Spleen (tissue), 7 donors: ENCODE measurements around the gene ZNF503.
A peak's percentile ranks its signal among the peaks of the same experiment; 100 is the strongest.

ENCODE experiments used
- CTCF ChIP-seq, 11 experiments: fragments of 200-600 bp in 7 of 11; fragments of 450-650 bp in 4 of 11; sonication (generic) in 4 of 11; IDR thresholded peaks in 8 of 11; conservative IDR thresholded peaks in 3 of 11; 1 replicate in 7 of 11; 2 replicates in 4 of 11; pipeline versions ENCODE4 v1.4.0 to v1.8.0; 2016 to 2021; ENCODE audit warnings: antibody characterized with exemption in 11 of 11, inconsistent platforms in 4 of 11, mild to moderate bottlenecking in 1 of 11
- POLR2A ChIP-seq, 3 donors: fragments of 450-650 bp; IDR thresholded peaks; one replicate each; pipeline ENCODE4 v1.5.1; 2017; ENCODE audit warnings: antibody characterized with exemption in 3 of 3, mild to moderate bottlenecking in 1 of 3
- POLR2AphosphoS5 ChIP-seq, 3 donors: sonication (generic); formaldehyde crosslinking; IDR thresholded peaks; one replicate each; pipeline ENCODE4 v1.5.1; 2017; ENCODE audit warnings: antibody characterized with exemption in 3 of 3
- donor health status: DM: no; HTN: no; CAD: no; lungs with moderate emphysema.
- donor health status: DM: no; HTN: no; CAD: no.
- donor health status: DM: no; HTN: no; CAD: no.

- TF ChIP-seq CTCF (IDR thresholded peaks at IDR 0.05 in 8 of 11, conservative IDR thresholded peaks at IDR 0.05 in 3 of 11) (no peak), POLR2A (IDR thresholded peaks at IDR 0.05) (no peak), POLR2AphosphoS5 (IDR thresholded peaks at IDR 0.05) (peak in 1 of 3 donors; percentile 39)
Measured at GRCh38 chr10:75375838-75376237, 25.7 kb downstream of the ZNF503 start.
